ENCODE measurements around the gene CTU1. TPM values are rescaled to one million over a fixed set of nuclear protein-coding genes. Genes with fewer than 3 reads are reported as not detected.

CTU1 gene
- total RNA-seq (2012; rRNA removed), result 2.0 and 2.2 TPM in 2 replicates
- polyA plus RNA-seq (2012; rRNA removed), result 3.3 and 6.4 TPM in 2 replicates
- polyA plus RNA-seq (2012; cell fraction: cytosol; rRNA removed), result 2.3 and 7.5 TPM in 2 replicates
- 4.6 and 12.3 TPM in 2 replicates for polyA plus RNA-seq (2012; cell fraction: nucleus; rRNA removed; ENCODE audit: low replicate concordance)
- percentile 58 among the genes with signal in this experiment for Bru-seq, nascent RNA
- percentile 52 among the genes with signal in this experiment for BruChase-seq, experiment 1, labeled RNA remaining after a 6-hour chase
- BruChase-seq, experiment 2, labeled RNA remaining after a 2-hour chase, result percentile 48 among the genes with signal in this experiment
- long read RNA-seq, transcript CTU1-201 (3 exons, 2,087 nt), result major isoform, 8 of 10 reads
- long read RNA-seq, partial matches to known transcripts, result 1 of 10 reads
- long read RNA-seq, other reads (novel, unspliced or antisense), result 1 of 10 reads

- H3K4ac ChIP-seq (ENCODE audit: low read depth, low read length), result peak within 1 kb of the TSS; percentile 81
- intact Hi-C loops (cut with micrococcal nuclease) (loop anchor here (2.0 to 10.0 kb wide), 4 partner anchors 61 to 484 kb away; partner anchors contain the start of gene CLEC11A), in situ Hi-C loops (cut with MboI; ENCODE audit: low sequenced_read_pairs) (no loop called here)
These were observed at the start of gene CTU1 for GRCh38 chr19:51108066-51108804. CTU1 (minus strand) TSS chr19:51108409; CDS start chr19:51104569, 3,840 bp downstream.

More at GRCh38 chr19:51108066-51108804, at the start of gene CTU1:
- no peak within 1 kb of the TSS for H2BK120ac ChIP-seq (ENCODE audit: low read depth, low read length)
- H2BK20ac ChIP-seq (ENCODE audit: low read depth, low read length), result no peak within 1 kb of the TSS
- 0% methylated on average over 18 of the region's 43 CpGs; no CpG with 5 or more reads in 1 of the 2 experiments for WGBS, 2 experiments (ENCODE audit: extremely low coverage in 2 of 2, insufficient read length in 1 of 2)
- DNase-seq, result peak; percentile 99
- peak within 1 kb of the TSS; percentile 87 for H3K4me2 ChIP-seq (ENCODE audit: low read depth, low read length)
- H3K9me3 ChIP-seq (ENCODE audit: control insufficient read depth, insufficient read depth, low read length), result no peaks in the 10 kb centered on the region
- H3K27ac ChIP-seq (ENCODE audit: insufficient read depth, low read length), result peak within 1 kb of the TSS; percentile 59
- ChIA-PET CTCF (no interaction called here), POLR2A (ENCODE audit: unreplicated experiment) (no interaction called here)
- peak within 1 kb of the TSS; percentile 79 to 91 for H4K8ac ChIP-seq (ENCODE audit: low read depth in 2 of 2, low read length in 2 of 2)
- peak within 1 kb of the TSS; percentile 61 for H2AK5ac ChIP-seq (ENCODE audit: low read depth, low read length)
- peak within 1 kb of the TSS; percentile 54; the same call in 1 of the 2 replicates for H3K56ac ChIP-seq (ENCODE audit: extremely low read depth, insufficient read depth, low read length)
- peak within 1 kb of the TSS; percentile 74 for H2AK9ac ChIP-seq (replicated peaks; ENCODE audit: low read depth, low read length, poor library complexity)
- H3K36me3 ChIP-seq (ENCODE audit: control insufficient read depth, insufficient read depth, low read length), result peaks cover 8% of the 10 kb centered on the region; the same call in 1 of the 2 replicates
- H4K5ac ChIP-seq (ENCODE audit: low read depth, low read length), result peak within 1 kb of the TSS; percentile 56
- no peak within 1 kb of the TSS for H2BK15ac ChIP-seq (ENCODE audit: low read depth, low read length)
- H3K9ac ChIP-seq (ENCODE audit: low read depth, low read length), result peak within 1 kb of the TSS; percentile 71
- no peaks in the 10 kb centered on the region for H3K4me1 ChIP-seq (ENCODE audit: control insufficient read depth, insufficient read depth, low read length)
- no peak within 1 kb of the TSS for H3K23ac ChIP-seq (ENCODE audit: low read depth, low read length)
- peak within 1 kb of the TSS; percentile 98 for H2AFZ ChIP-seq (replicated peaks; ENCODE audit: low read length, poor library complexity)
- peak within 1 kb of the TSS; percentile 63 for H3K4me3 ChIP-seq (ENCODE audit: insufficient read depth, low read depth, low read length)
- H2BK5ac ChIP-seq (ENCODE audit: low read depth, low read length, poor library complexity, severe bottlenecking), result peak within 1 kb of the TSS; percentile 3
- BruUV-seq (replicated peaks), result no TSS peak
- H4K91ac ChIP-seq (ENCODE audit: insufficient read depth, low read depth, low read length), result peak within 1 kb of the TSS; percentile 65
- peaks cover 21 to 29% of the 10 kb centered on the region in 2 experiments for H3K79me1 ChIP-seq (ENCODE audit: low read depth in 1 of 2, low read length in 2 of 2)
- dilution Hi-C loops (cut with HindIII; ENCODE audit: low sequenced_read_pairs, unreplicated experiment), result no loop called here
- H3K9me1 ChIP-seq (ENCODE audit: insufficient read depth, low read length), result peaks cover 9% of the 10 kb centered on the region; the same call in 1 of the 2 replicates
- peak within 1 kb of the TSS; percentile 73 for H3K14ac ChIP-seq (replicated peaks; ENCODE audit: low read depth, low read length)
- H3K27me3 ChIP-seq (ENCODE audit: control insufficient read depth, insufficient read depth, low read length), result peaks cover under 1% of the 10 kb centered on the region
- H4K20me1 ChIP-seq (ENCODE audit: insufficient read depth, low read length), result no peaks in the 10 kb centered on the region
- ATAC-seq (ENCODE audit: low read depth), result peak; percentile 97
- H3K18ac ChIP-seq (ENCODE audit: low read depth, low read length), result no peak within 1 kb of the TSS
- TF ChIP-seq POLR2A (IDR thresholded peaks at IDR 0.05; ENCODE audit: low read depth, low read length), result peak; percentile 82
- TF ChIP-seq MAZ (IDR thresholded peaks at IDR 0.05; ENCODE audit: borderline replicate concordance, low read depth, low read length), result peak; percentile 83; the same call in 1 of the 2 replicates
- no peak for TF ChIP-seq SMC3 (IDR thresholded peaks at IDR 0.05; ENCODE audit: low read depth, low read length)
- TF ChIP-seq MXI1 (IDR thresholded peaks at IDR 0.05; ENCODE audit: borderline replicate concordance, low read depth, low read length), result peak; percentile 98
- TF ChIP-seq NFE2L2 (IDR thresholded peaks at IDR 0.05; ENCODE audit: low read depth, low read length), result no peak
- TF ChIP-seq RFX5 (IDR thresholded peaks at IDR 0.05; ENCODE audit: low read depth, low read length), result peak; percentile 85
- TF ChIP-seq USF2 (IDR thresholded peaks at IDR 0.05; ENCODE audit: low read depth, low read length), result no peak; the same call in 1 of the 2 replicates
- TF ChIP-seq, protein P1, sequence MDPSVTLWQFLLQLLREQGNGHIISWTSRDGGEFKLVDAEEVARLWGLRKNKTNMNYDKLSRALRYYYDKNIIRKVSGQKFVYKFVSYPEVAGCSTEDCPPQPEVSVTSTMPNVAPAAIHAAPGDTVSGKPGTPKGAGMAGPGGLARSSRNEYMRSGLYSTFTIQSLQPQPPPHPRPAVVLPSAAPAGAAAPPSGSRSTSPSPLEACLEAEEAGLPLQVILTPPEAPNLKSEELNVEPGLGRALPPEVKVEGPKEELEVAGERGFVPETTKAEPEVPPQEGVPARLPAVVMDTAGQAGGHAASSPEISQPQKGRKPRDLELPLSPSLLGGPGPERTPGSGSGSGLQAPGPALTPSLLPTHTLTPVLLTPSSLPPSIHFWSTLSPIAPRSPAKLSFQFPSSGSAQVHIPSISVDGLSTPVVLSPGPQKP (IDR thresholded peaks at IDR 0.05; ENCODE audit: borderline replicate concordance, low read depth, low read length), result peak; percentile 68; the same call in 1 of the 2 replicates

All from IMR-90 (cell line).